ENCODE results near the gene IL4I1.

IL4I1 gene

DNA sequence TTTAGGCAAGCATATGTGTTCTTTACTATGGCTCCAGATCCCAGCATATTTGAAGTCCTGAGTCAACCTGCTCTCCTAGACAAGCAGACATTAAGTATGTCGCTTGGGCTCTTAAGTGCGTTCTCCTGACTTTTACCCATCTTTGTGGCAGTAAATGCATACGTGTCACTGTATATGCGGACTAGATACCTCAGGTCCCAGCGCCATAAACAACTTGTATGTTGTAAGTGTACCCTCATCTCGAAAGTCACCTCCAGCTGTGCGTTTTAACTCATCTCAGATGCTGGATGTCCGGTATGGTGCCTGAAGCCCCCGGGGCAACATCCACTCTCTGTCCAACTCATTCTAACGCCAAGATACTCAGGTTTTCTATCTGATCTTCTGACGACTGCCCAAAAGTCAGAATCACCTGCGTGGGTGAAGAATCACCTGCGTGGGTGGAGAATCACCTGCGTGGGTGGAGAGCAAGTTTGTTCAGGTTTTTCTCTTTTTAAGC lies 44.0 kb downstream of the IL4I1 start:
- Histone ChIP-seq H3K36me3 (replicated peaks; ENCODE audit: insufficient read depth, low read length) (no peaks in the 10 kb centered on the region), H3K9me3 (replicated peaks; ENCODE audit: insufficient read depth, low read length) (no peaks in the 10 kb centered on the region), H3K4me2 (ENCODE audit: low read depth, low read length) (peak overlapping the region; percentile 86), H3K27ac (ENCODE audit: low read length) (no peak overlapping the region), H3K4me3 (ENCODE audit: low read length) (peak overlapping the region; percentile 66; the same call in 1 of the 2 replicates), H3K4me1 (ENCODE audit: low read length) (peaks cover 15% of the 10 kb centered on the region), H3K27me3 (replicated peaks; ENCODE audit: insufficient read depth, low read length) (no peaks in the 10 kb centered on the region), H3F3A (ENCODE audit: insufficient read depth, low read length) (peaks cover 19% of the 10 kb centered on the region), H3K9me2 (replicated peaks; ENCODE audit: insufficient read depth, low read length) (no peaks in the 10 kb centered on the region), H3K9ac (ENCODE audit: low read length) (no peak overlapping the region), H2AFZ (ENCODE audit: low read length) (no peak overlapping the region), H3K79me2 (ENCODE audit: low read length) (peaks cover 32% of the 10 kb centered on the region), H4K20me1 (ENCODE audit: insufficient read depth, low read length) (no peaks in the 10 kb centered on the region; the same call in 1 of the 2 replicates)
- TF ChIP-seq EZH2phosphoT487 (IDR thresholded peaks at IDR 0.05; ENCODE audit: low read length) (no peak), EZH2 (optimal IDR thresholded peaks at IDR 0.05; ENCODE audit: low read depth, low read length) (no peak)
- TF ChIP-seq, protein P1, sequence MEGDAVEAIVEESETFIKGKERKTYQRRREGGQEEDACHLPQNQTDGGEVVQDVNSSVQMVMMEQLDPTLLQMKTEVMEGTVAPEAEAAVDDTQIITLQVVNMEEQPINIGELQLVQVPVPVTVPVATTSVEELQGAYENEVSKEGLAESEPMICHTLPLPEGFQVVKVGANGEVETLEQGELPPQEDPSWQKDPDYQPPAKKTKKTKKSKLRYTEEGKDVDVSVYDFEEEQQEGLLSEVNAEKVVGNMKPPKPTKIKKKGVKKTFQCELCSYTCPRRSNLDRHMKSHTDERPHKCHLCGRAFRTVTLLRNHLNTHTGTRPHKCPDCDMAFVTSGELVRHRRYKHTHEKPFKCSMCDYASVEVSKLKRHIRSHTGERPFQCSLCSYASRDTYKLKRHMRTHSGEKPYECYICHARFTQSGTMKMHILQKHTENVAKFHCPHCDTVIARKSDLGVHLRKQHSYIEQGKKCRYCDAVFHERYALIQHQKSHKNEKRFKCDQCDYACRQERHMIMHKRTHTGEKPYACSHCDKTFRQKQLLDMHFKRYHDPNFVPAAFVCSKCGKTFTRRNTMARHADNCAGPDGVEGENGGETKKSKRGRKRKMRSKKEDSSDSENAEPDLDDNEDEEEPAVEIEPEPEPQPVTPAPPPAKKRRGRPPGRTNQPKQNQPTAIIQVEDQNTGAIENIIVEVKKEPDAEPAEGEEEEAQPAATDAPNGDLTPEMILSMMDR (IDR thresholded peaks at IDR 0.05; ENCODE audit: low read length), result no peak
- no peak for DNase-seq

DNA sequence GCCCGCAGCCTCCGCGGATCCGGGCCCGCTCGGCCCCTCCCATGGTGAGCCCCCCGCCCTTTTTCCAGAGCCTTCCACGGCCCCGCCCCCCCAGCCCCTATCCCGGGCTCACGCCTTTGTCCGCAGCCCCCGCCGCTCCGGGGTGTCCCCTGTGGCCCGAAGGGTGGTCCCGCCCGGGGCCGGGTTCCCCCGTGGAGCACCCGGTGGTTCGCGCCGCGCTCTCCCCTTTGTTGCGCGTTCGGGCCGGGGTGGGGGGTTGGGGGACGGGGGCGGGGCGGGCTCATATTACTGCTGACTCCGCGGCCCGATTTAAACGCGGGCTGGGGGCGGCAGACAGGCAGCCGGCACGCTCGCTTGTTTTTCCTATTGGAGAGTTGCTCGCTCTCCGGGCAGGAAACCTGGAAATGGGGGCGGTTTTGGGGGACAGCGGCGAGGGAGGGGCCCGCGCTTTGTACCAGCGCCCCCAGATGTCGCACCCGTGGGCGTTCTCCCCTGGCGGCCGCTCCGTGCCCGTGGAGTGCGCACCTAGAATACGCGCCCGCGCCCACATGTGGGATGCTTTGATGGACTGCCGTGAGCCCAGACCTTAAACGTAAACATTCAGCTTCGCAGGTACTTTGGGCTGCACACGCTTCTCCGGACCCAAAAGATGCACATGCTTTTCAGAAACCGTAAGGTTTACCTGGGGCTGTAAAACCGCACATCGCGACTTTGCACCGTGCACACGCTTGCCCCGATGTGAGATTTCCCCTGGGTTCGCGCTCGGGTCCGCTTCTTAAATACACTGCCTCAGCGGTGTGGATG lies 45.0 kb downstream of the IL4I1 start:
- no peak overlapping the region for H3K27ac ChIP-seq (ENCODE audit: low read length)
- H3K4me1 ChIP-seq (ENCODE audit: low read length), result peaks cover 15% of the 10 kb centered on the region
- H3K9me3 ChIP-seq (replicated peaks; ENCODE audit: insufficient read depth, low read length), result no peaks in the 10 kb centered on the region
- peak overlapping the region; percentile 66 for H3K4me3 ChIP-seq (ENCODE audit: low read length)
- peak; percentile 28 for DNase-seq
- peaks cover 19% of the 10 kb centered on the region for H3F3A ChIP-seq (ENCODE audit: insufficient read depth, low read length)
- peaks cover 32% of the 10 kb centered on the region for H3K79me2 ChIP-seq (ENCODE audit: low read length)
- H3K9ac ChIP-seq (ENCODE audit: low read length), result peak overlapping the region; percentile 47; the same call in 1 of the 2 replicates
- H3K4me2 ChIP-seq (ENCODE audit: low read depth, low read length), result peak overlapping the region; percentile 86
- no peaks in the 10 kb centered on the region for H3K27me3 ChIP-seq (replicated peaks; ENCODE audit: insufficient read depth, low read length)
- H3K9me2 ChIP-seq (replicated peaks; ENCODE audit: insufficient read depth, low read length), result no peaks in the 10 kb centered on the region
- no peak overlapping the region for H2AFZ ChIP-seq (ENCODE audit: low read length)
- H3K36me3 ChIP-seq (replicated peaks; ENCODE audit: insufficient read depth, low read length), result no peaks in the 10 kb centered on the region
- no peak for TF ChIP-seq EZH2 (optimal IDR thresholded peaks at IDR 0.05; ENCODE audit: low read depth, low read length)
- no peak for TF ChIP-seq EZH2phosphoT487 (IDR thresholded peaks at IDR 0.05; ENCODE audit: low read length)
- TF ChIP-seq, protein P1 (IDR thresholded peaks at IDR 0.05; ENCODE audit: low read length), result no peak
- no peaks in the 10 kb centered on the region; the same call in 1 of the 2 replicates for H4K20me1 ChIP-seq (ENCODE audit: insufficient read depth, low read length)

DNA sequence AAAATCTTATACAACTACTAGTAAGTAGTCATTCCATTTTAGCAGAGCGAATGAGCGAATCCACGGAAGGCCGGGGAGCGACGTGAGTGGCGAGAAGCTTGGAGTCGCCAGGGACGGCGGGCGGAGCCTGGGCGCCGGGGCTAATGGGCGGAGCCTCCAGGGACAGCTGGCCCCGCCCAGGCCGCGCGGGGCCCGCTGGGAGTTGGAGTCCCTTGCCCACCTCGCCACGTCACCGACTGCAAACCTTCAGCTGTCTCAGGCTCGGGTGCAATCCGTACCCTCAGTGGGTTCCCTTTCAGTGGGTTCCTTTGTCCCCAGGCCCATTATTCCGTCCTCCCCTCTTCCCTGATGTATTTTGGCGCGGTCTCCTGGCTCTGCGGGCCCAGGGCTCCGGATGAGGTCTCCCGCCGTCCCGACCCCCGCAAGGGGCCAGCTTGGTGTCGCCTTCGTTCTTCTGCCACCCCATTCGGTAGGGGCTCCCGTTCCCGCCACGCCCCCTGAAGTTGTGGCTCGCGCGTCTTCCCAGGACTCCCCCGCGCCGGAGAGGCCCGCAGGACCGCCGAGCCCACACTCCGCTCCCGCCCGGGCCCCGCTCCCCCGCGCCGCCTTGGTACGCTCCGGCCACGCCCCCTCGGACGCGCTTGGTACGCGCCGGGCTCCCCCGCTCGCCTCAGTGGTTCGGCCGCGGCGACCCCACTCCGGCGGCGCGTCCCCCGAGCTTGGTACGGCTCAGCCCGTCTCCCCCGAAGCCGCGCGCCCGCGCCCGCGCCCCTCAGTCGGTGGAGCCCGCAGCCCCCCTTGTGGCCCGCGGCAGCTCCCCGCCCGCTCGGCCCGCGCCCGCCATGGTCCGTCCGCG lies 46.0 kb downstream of the IL4I1 start, which contains the start of gene PTOV1:
Gene PTOV1, plus strand, starts transcription at position 673 of the 856 bp plus-strand sequence.
- H3K27me3 ChIP-seq (replicated peaks; ENCODE audit: insufficient read depth, low read length), result no peaks in the 10 kb centered on the region
- H3K9me3 ChIP-seq (replicated peaks; ENCODE audit: insufficient read depth, low read length), result no peaks in the 10 kb centered on the region
- peak within 1 kb of the TSS; percentile 92 for H2AFZ ChIP-seq (ENCODE audit: low read length)
- peak within 1 kb of the TSS; percentile 86 for H3K4me2 ChIP-seq (ENCODE audit: low read depth, low read length)
- peak within 1 kb of the TSS; percentile 91 for H3K4me3 ChIP-seq (ENCODE audit: low read length)
- H4K20me1 ChIP-seq (ENCODE audit: insufficient read depth, low read length), result no peaks in the 10 kb centered on the region; the same call in 1 of the 2 replicates
- TF ChIP-seq EZH2phosphoT487 (IDR thresholded peaks at IDR 0.05; ENCODE audit: low read length), result no peak
- TF ChIP-seq EZH2 (optimal IDR thresholded peaks at IDR 0.05; ENCODE audit: low read depth, low read length), result no peak
- peaks cover 32% of the 10 kb centered on the region for H3K79me2 ChIP-seq (ENCODE audit: low read length)
- no peaks in the 10 kb centered on the region for H3K36me3 ChIP-seq (replicated peaks; ENCODE audit: insufficient read depth, low read length)
- peaks cover 15% of the 10 kb centered on the region for H3K4me1 ChIP-seq (ENCODE audit: low read length)
- peak within 1 kb of the TSS; percentile 96 for H3K27ac ChIP-seq (ENCODE audit: low read length)
- DNase-seq, result peak; percentile 91
- H3F3A ChIP-seq (ENCODE audit: insufficient read depth, low read length), result peaks cover 19% of the 10 kb centered on the region
- H3K9me2 ChIP-seq (replicated peaks; ENCODE audit: insufficient read depth, low read length), result no peaks in the 10 kb centered on the region
- peak within 1 kb of the TSS; percentile 100 for H3K9ac ChIP-seq (ENCODE audit: low read length)
